SU-DHL-6 (cell line): ENCODE data around the gene FER1L5.

Experiments
- H2AFZ ChIP-seq: fragments of 200-600 bp; sonication (generic); 2 replicates; pipeline ENCODE4 v1.6.1; 2014; ENCODE audit warnings: low read depth, mild to moderate bottlenecking, moderate library complexity, mixed read lengths, antibody characterized with exemption, low read length; ENCODE audit not compliant: severe bottlenecking
- H3F3A ChIP-seq: fragments of 200-600 bp; shearing (Covaris generic); 2 replicates; pipeline ENCODE4 v1.6.0; 2016; ENCODE audit warnings: antibody characterized with exemption, mild to moderate bottlenecking; ENCODE audit not compliant: insufficient read depth
- H3K27ac ChIP-seq: fragments of 200-600 bp; sonication (generic); 2 replicates; pipeline ENCODE4 v1.5.1; 2016; ENCODE audit warnings: low read depth, mild to moderate bottlenecking, low read length, moderate library complexity, mixed read lengths
- H3K27me3 ChIP-seq: fragments of 200-600 bp; sonication (generic), shearing (Covaris generic); 2 replicates; pipeline ENCODE4 v1.6.0; 2014; ENCODE audit warnings: mild to moderate bottlenecking, low read length
- H3K36me3 ChIP-seq: fragments of 200-600 bp; sonication (generic); 2 replicates; pipeline ENCODE4 v1.6.1; 2014; ENCODE audit warnings: mild to moderate bottlenecking, low read length, mixed read lengths
- H3K4me2 ChIP-seq: fragments of 300-600, 200-600 bp; shearing (Covaris generic), sonication (generic); 2 replicates; pipeline ENCODE4 v1.6.0; 2014; ENCODE audit warnings: low read length, low read depth, mild to moderate bottlenecking; ENCODE audit not compliant: poor library complexity, severe bottlenecking
- H3K4me3 ChIP-seq: fragments of 200-600 bp; sonication (generic); 2 replicates; pipeline ENCODE4 v1.5.1; 2014; ENCODE audit warnings: antibody characterized with exemption, low read length, mild to moderate bottlenecking, mixed read lengths; ENCODE audit not compliant: insufficient read depth, poor library complexity, severe bottlenecking
- H3K79me2 ChIP-seq: fragments of 200-600 bp; sonication (generic); 2 replicates; pipeline ENCODE4 v1.6.1; 2014; ENCODE audit warnings: mild to moderate bottlenecking, low read length, moderate library complexity; ENCODE audit not compliant: insufficient read depth
- H3K9ac ChIP-seq: fragments of 200-600 bp; sonication (generic); 2 replicates; pipeline ENCODE4 v1.7.0; 2014; ENCODE audit warnings: mild to moderate bottlenecking, low read length
- H3K9me2 ChIP-seq: fragments of 200-600 bp; sonication (generic); replicated peaks from 2 replicates; pipeline ENCODE4 v1.6.1; 2014; ENCODE audit warnings: low read length; ENCODE audit not compliant: insufficient read depth
- H3K9me3 ChIP-seq: fragments of 200-600 bp; sonication (generic); 2 replicates; pipeline ENCODE4 v1.6.1; 2014; ENCODE audit warnings: low read length, mixed read lengths; ENCODE audit not compliant: insufficient read depth
- H4K20me1 ChIP-seq: fragments of 200-600 bp; sonication (generic); 2 replicates; pipeline ENCODE4 v1.6.1; 2014; ENCODE audit warnings: low read depth, mild to moderate bottlenecking, antibody characterized with exemption, low read length, moderate library complexity, mixed read lengths
- CTCF ChIP-seq: fragments of 200-600 bp; sonication (generic); IDR thresholded peaks from one replicate; pipeline ENCODE4 v1.5.1; 2017; ENCODE audit warnings: antibody characterized with exemption, mild to moderate bottlenecking, low read length, moderate library complexity; ENCODE audit not compliant: insufficient read depth, poor library complexity, severe bottlenecking
- EZH2phosphoT487 ChIP-seq: fragments of 200-600 bp; sonication (generic), shearing (Covaris generic); conservative IDR thresholded peaks from 2 replicates; pipeline ENCODE4 v1.6.1; 2018; ENCODE audit warnings: mild to moderate bottlenecking, antibody characterized with exemption, low read length, moderate library complexity, mixed read lengths

FER1L5 gene

GRCh38 chr2:96683972-96684820 lies 41.6 kb downstream of the FER1L5 start:
- Histone ChIP-seq H3K4me2 (no peak overlapping the region), H2AFZ (no peak overlapping the region), H3K36me3 (no peaks in the 10 kb centered on the region), H3F3A (no peaks in the 10 kb centered on the region), H3K79me2 (no peaks in the 10 kb centered on the region), H3K27me3 (no peaks in the 10 kb centered on the region; the same call in 1 of the 2 replicates), H3K9me3 (no peaks in the 10 kb centered on the region), H3K27ac (no peak overlapping the region), H3K9me2 (no peaks in the 10 kb centered on the region), H3K4me3 (no peak overlapping the region), H4K20me1 (no peaks in the 10 kb centered on the region), H3K9ac (no peak overlapping the region)
- TF ChIP-seq CTCF, result no peak
- TF ChIP-seq EZH2phosphoT487, result no peak

- TF ChIP-seq CTCF (no peak), EZH2phosphoT487 (no peak)
- no peak overlapping the region for H2AFZ ChIP-seq
- H3K9ac ChIP-seq, result no peak overlapping the region
- no peak overlapping the region for H3K27ac ChIP-seq
- H3K27me3 ChIP-seq, result no peaks in the 10 kb centered on the region; the same call in 1 of the 2 replicates
- H3K4me3 ChIP-seq, result no peak overlapping the region
- no peaks in the 10 kb centered on the region for H3K79me2 ChIP-seq
- H3F3A ChIP-seq, result no peaks in the 10 kb centered on the region
- H3K4me2 ChIP-seq, result no peak overlapping the region
- H4K20me1 ChIP-seq, result no peaks in the 10 kb centered on the region
- H3K9me3 ChIP-seq, result no peaks in the 10 kb centered on the region
- H3K9me2 ChIP-seq, result no peaks in the 10 kb centered on the region
- H3K36me3 ChIP-seq, result no peaks in the 10 kb centered on the region
Observed at GRCh38 chr2:96684883-96685576, 42.5 kb downstream of the FER1L5 start.

- Histone ChIP-seq H2AFZ (no peak overlapping the region), H3K9me2 (no peaks in the 10 kb centered on the region), H3F3A (no peaks in the 10 kb centered on the region), H3K9ac (no peak overlapping the region), H3K36me3 (no peaks in the 10 kb centered on the region), H3K27me3 (no peaks in the 10 kb centered on the region), H3K79me2 (no peaks in the 10 kb centered on the region), H3K4me3 (no peak overlapping the region), H3K27ac (no peak overlapping the region), H3K4me2 (no peak overlapping the region), H3K9me3 (no peaks in the 10 kb centered on the region), H4K20me1 (no peaks in the 10 kb centered on the region)
- TF ChIP-seq CTCF (no peak), EZH2phosphoT487 (no peak)
Observed at GRCh38 chr2:96685577-96686459, 43.3 kb downstream of the FER1L5 start.
